HL-60/S4 (cell line): Measurements from ENCODE around the gene SEMA7A.

Experiments used
- in situ Hi-C: fragments of 300-500 bp; cut with MboI; formaldehyde crosslinking; loops from 2 replicates; pipeline ENCODE4 v1.14.3; 2022; ENCODE audit warnings: low sequenced_read_pairs

Gene SEMA7A

GRCh38 chr15:74453925-74454763 lies 20.4 kb upstream of the SEMA7A start:
- in situ Hi-C loops = no loop called here

GRCh38 chr15:74451861-74452835 lies 18.4 kb upstream of the SEMA7A start:
- in situ Hi-C loops = no loop called here

GRCh38 chr15:74451322-74451721 lies 17.6 kb upstream of the SEMA7A start:
- in situ Hi-C loops = no loop called here

- in situ Hi-C loops = no loop called here
Observed at GRCh38 chr15:74449643-74450205, 16.0 kb upstream of the SEMA7A start.

GRCh38 chr15:74449095-74449494 lies 15.3 kb upstream of the SEMA7A start:
- in situ Hi-C loops = no loop called here

- in situ Hi-C loops = no loop called here
Observed at GRCh38 chr15:74445816-74446763, 12.3 kb upstream of the SEMA7A start.

GRCh38 chr15:74444106-74445062 lies 10.6 kb upstream of the SEMA7A start:
- in situ Hi-C loops = no loop called here

GRCh38 chr15:74443100-74443909 lies 9.5 kb upstream of the SEMA7A start:
- in situ Hi-C loops = no loop called here

- in situ Hi-C loops = no loop called here
Observed at GRCh38 chr15:74442604-74443003, 8.8 kb upstream of the SEMA7A start.

GRCh38 chr15:74442063-74442462 lies 8.3 kb upstream of the SEMA7A start:
- in situ Hi-C loops = no loop called here

GRCh38 chr15:74441248-74441941 lies 7.6 kb upstream of the SEMA7A start:
- in situ Hi-C loops = no loop called here

- in situ Hi-C loops = loop anchor here (5.0 kb wide), 1 partner anchor 57 kb away; no protein-coding TSS in a partner anchor
Observed at GRCh38 chr15:74438721-74439316, 5.1 kb upstream of the SEMA7A start.

- in situ Hi-C loops = loop anchor here (5.0 kb wide), 1 partner anchor 56 kb away; no protein-coding TSS in a partner anchor
Observed at GRCh38 chr15:74438206-74438605, 4.4 kb upstream of the SEMA7A start.

GRCh38 chr15:74434263-74435136 lies 742 bp upstream of the SEMA7A start:
- in situ Hi-C loops = loop anchor here (5.0 kb wide), 1 partner anchor 52 kb away; no protein-coding TSS in a partner anchor

- in situ Hi-C loops = no loop called here
Observed at GRCh38 chr15:74432968-74433591, 678 bp downstream of the SEMA7A start.
